ENCODE data around the gene CPNE2. TPM values are rescaled to one million over a fixed set of nuclear protein-coding genes. Genes with fewer than 3 reads are reported as not detected.

CPNE2 gene
- total RNA-seq, 1 donor from 2014 or later = 36.6 TPM

DNA sequence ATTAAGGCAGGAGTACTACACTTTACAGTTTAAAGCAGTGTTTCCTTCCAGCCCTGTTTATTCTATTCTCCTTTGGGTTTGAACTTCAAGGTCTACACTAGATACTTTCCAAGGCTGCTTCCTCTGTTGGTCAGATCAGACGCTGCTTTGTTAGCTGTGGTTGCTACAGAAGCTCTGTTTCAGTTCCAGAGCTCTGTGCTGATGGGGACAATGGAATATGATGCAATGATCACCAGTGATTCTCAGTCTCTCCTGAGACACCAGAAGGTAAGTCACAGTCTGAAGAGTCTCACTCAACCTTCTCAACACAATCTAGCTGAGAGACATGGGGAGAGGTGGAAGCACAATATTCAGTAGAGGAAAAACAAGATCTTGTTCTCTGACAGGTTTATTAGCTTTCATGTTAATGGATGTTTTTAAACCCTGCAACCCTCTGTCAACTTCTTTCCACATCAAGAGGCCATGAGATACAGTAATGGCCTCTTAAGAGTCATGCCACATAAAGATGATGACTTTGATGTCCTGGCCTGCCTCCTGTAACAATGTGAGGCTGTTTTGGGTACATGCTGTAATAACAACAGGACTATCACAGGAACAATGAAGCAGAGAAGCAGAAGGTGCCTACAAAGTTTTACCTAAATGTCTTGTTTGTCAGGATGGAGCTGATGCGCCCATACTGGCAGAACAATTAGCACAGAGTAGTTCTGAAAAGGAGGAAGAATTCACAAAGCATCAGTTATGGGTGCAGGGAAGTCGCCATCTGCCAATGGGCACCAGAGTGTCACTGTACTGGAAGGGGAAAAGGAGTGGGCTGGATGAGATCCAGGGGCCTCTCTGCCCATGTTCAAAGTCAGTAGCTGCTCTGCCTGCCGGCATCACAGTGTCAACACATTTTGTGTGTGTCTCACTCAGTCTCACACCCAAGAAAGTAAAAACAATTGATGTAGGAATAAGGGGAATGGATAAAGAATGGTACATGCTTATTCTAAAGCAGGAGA, 60.0 kb downstream of the CPNE2 start:
- no peak for DNase-seq (ENCODE audit: low spot score in 2 of 2)
- Histone ChIP-seq H3K4me1 (peaks cover 0 to under 1% of the 10 kb centered on the region in 2 donors), H3K27ac (no peak overlapping the region), H3K36me3 (peaks cover 37 to 47% of the 10 kb centered on the region in 2 donors), H3K4me3 (no peak overlapping the region), H3K27me3 (no peaks in the 10 kb centered on the region), H3K9me3 (no peaks in the 10 kb centered on the region)
- intact Hi-C loops (cut with DNase I) = no loop called here
- TF ChIP-seq, protein P1, sequence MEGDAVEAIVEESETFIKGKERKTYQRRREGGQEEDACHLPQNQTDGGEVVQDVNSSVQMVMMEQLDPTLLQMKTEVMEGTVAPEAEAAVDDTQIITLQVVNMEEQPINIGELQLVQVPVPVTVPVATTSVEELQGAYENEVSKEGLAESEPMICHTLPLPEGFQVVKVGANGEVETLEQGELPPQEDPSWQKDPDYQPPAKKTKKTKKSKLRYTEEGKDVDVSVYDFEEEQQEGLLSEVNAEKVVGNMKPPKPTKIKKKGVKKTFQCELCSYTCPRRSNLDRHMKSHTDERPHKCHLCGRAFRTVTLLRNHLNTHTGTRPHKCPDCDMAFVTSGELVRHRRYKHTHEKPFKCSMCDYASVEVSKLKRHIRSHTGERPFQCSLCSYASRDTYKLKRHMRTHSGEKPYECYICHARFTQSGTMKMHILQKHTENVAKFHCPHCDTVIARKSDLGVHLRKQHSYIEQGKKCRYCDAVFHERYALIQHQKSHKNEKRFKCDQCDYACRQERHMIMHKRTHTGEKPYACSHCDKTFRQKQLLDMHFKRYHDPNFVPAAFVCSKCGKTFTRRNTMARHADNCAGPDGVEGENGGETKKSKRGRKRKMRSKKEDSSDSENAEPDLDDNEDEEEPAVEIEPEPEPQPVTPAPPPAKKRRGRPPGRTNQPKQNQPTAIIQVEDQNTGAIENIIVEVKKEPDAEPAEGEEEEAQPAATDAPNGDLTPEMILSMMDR (IDR thresholded peaks at IDR 0.05) = no peak

DNA sequence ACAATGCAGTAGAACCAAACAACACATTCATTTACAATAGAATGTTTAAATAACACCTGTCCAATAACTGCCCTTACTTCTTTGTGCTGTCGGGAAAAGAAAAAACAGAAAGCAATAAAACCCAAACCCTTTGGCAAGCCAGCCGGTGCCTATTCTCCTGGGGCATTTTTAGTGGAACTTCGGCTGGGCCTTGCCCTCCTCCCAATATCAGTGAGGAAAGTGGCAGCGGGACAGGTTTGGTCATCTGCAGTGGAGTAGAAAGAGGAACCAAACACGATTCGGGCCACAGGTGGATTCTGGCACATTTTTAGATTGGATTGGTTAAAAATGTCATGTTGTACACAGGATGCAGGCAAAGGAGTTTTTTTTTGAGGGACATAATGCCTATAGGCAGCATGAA, 61.5 kb downstream of the CPNE2 start:
- intact Hi-C loops (cut with DNase I) = no loop called here
- no peaks in the 10 kb centered on the region for H3K9me3 ChIP-seq
- H3K36me3 ChIP-seq = peaks cover 44 to 57% of the 10 kb centered on the region in 2 donors
- no peaks in the 10 kb centered on the region for H3K4me1 ChIP-seq
- no peaks in the 10 kb centered on the region for H3K27me3 ChIP-seq
- no peak overlapping the region for H3K4me3 ChIP-seq
- no peak for DNase-seq (ENCODE audit: low spot score in 2 of 2)
- TF ChIP-seq, protein P1 (IDR thresholded peaks at IDR 0.05) = no peak
- H3K27ac ChIP-seq = no peak overlapping the region

DNA sequence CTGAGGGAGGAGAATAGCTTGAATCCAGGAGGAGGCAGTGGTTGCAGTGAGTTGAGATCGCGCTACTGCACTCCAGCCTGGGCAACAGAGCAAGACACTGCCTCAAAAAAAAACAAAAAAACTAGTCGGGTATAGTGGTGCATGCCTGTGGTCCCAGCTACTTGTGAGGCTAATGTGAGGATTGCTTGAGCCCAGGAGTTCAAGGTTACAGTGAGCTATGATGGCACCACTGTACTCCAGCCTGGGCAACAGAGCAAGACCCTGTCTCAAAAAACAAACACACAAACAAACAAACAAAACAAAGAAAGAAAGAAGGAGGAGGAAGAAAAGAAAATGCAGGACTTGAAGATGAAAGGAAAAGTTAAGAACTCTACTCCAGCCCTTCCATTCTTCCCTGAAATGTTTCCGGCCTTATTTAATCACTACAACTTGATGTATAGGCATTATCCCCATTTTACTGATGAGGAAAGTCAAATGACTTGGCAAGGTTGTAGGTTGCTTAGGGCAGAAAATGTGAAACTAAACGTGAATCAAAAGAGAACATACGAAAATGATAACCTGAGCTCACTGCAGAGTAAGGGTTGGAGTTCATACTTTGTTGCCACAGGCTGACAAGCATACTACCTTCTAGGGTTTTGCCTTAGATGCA, 63.4 kb downstream of the CPNE2 start:
- no peak for DNase-seq (ENCODE audit: low spot score in 2 of 2)
- H3K9me3 ChIP-seq = no peaks in the 10 kb centered on the region
- no peak overlapping the region for H3K27ac ChIP-seq
- no peaks in the 10 kb centered on the region for H3K4me1 ChIP-seq
- no peaks in the 10 kb centered on the region for H3K27me3 ChIP-seq
- no peak overlapping the region for H3K4me3 ChIP-seq
- TF ChIP-seq, protein P1 (IDR thresholded peaks at IDR 0.05) = no peak
- intact Hi-C loops (cut with DNase I) = no loop called here
- peaks cover 43 to 60% of the 10 kb centered on the region in 2 donors for H3K36me3 ChIP-seq

DNA sequence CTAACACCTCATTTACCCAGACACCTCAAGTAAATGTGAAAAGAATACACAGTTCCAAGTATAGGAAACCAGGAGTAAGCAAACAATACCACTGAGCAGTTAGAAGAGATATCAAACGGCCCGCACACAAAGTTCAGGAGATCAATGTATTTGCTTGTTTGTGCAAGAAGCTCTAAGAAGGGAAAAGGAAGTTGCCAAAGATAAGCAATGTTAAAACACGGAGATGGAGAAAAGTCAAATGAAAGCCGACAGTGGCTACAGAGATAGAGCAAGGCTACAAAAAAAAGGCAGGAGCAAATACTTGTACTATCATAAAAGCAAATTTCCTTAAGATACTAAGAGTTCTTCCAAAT, 63.9 kb downstream of the CPNE2 start:
- peaks cover 43 to 60% of the 10 kb centered on the region in 2 donors for H3K36me3 ChIP-seq
- no peak overlapping the region for H3K27ac ChIP-seq

DNA sequence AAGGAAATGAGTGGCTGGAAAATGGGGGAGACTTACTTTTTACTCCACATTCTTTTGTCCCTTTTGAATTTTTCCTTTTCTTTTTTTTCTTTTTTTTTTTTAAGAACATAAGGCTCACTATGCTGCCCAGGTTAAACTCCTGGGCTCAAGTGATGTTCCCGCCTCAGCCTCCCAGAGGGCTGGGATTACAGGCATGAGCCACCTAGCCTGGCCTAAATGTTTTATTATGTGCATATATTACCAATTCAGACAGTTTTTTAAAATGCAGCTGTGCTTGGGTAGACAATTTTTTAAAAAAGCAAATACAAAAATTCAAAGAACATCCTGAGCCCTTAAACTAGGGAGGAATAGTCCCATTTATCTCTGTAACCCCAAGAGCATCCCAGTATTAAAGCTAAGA, 65.2 kb downstream of the CPNE2 start:
- Histone ChIP-seq H3K27me3 (no peaks in the 10 kb centered on the region), H3K4me1 (no peaks in the 10 kb centered on the region), H3K36me3 (peaks cover 45 to 67% of the 10 kb centered on the region in 2 donors), H3K9me3 (no peaks in the 10 kb centered on the region), H3K27ac (no peak overlapping the region), H3K4me3 (no peak overlapping the region)
- TF ChIP-seq, protein P1 (IDR thresholded peaks at IDR 0.05) = no peak
- no peak for DNase-seq (ENCODE audit: low spot score in 2 of 2)
- intact Hi-C loops (cut with DNase I) = no loop called here

More for the DNA sequence above, 63.9 kb downstream of the CPNE2 start:
- Histone ChIP-seq H3K27me3 (no peaks in the 10 kb centered on the region), H3K9me3 (no peaks in the 10 kb centered on the region), H3K4me1 (no peaks in the 10 kb centered on the region), H3K4me3 (no peak overlapping the region)
- DNase-seq (ENCODE audit: low spot score in 2 of 2) = no peak
- TF ChIP-seq, protein P1 (IDR thresholded peaks at IDR 0.05) = no peak
- intact Hi-C loops (cut with DNase I) = no loop called here
